C4-2B (cell line): Measurements from ENCODE around the gene RAB8B.

Experiments
- ZFX ChIP-seq: fragments of 450-650 bp; IDR thresholded peaks from 2 replicates; pipeline ENCODE4 v1.6.1; 2017
- TF ChIP-seq, protein P1 (sequence below): fragments of 450-650 bp; conservative IDR thresholded peaks from 2 replicates; pipeline ENCODE4 v1.5.1; 2017; ENCODE audit warnings: mild to moderate bottlenecking

DNA sequence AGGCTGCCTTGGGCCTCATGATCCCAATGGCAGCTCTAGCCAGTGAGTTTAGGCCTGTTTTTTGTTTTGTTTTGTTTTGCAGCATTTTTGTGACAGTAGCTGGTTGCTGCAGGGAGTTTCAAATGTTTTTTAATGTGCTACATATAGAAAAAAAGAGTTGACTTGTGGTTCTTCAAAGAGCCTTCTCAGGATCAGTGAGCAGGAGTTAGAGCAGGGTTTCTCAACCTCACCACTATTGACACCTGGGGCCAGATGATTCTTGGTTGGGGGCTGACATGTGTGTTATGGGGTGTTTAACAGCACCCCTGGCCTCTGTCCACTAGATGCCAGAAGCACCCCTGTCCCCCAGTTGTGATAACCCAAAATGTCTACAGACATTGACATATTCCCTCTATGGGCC is 105.9 kb downstream of the RAB8B start:
- TF ChIP-seq, protein P1, sequence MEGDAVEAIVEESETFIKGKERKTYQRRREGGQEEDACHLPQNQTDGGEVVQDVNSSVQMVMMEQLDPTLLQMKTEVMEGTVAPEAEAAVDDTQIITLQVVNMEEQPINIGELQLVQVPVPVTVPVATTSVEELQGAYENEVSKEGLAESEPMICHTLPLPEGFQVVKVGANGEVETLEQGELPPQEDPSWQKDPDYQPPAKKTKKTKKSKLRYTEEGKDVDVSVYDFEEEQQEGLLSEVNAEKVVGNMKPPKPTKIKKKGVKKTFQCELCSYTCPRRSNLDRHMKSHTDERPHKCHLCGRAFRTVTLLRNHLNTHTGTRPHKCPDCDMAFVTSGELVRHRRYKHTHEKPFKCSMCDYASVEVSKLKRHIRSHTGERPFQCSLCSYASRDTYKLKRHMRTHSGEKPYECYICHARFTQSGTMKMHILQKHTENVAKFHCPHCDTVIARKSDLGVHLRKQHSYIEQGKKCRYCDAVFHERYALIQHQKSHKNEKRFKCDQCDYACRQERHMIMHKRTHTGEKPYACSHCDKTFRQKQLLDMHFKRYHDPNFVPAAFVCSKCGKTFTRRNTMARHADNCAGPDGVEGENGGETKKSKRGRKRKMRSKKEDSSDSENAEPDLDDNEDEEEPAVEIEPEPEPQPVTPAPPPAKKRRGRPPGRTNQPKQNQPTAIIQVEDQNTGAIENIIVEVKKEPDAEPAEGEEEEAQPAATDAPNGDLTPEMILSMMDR = no peak
- no peak for TF ChIP-seq ZFX
